HUES64 (cell line): ENCODE results near the gene TMEM235.
"Not testable (repeated sequence)": the region's sequence is repeated elsewhere in the genome, so short reads cannot be mapped to it uniquely, and the experiment has no call there.

ENCODE experiments used
- H3K27ac ChIP-seq: 2 replicates; pipeline ENCODE4 v1.7.0; 2013; ENCODE audit warnings: low read depth, low read length, inconsistent platforms
- H3K27me3 ChIP-seq: 2 replicates; pipeline ENCODE4 v1.6.1; 2013; ENCODE audit warnings: mild to moderate bottlenecking, low read length; ENCODE audit not compliant: insufficient read depth
- H3K36me3 ChIP-seq: 2 replicates; pipeline ENCODE4 v1.6.1; 2013; ENCODE audit warnings: mild to moderate bottlenecking, low read length; ENCODE audit not compliant: insufficient read depth
- H3K4me1 ChIP-seq: 2 replicates; pipeline ENCODE4 v1.6.1; 2013; ENCODE audit warnings: mild to moderate bottlenecking, low read length, moderate library complexity; ENCODE audit not compliant: insufficient read depth
- H3K4me3 ChIP-seq: 2 replicates; pipeline ENCODE4 v1.5.1; 2013; ENCODE audit warnings: mild to moderate bottlenecking, low read length, moderate library complexity
- H3K9ac ChIP-seq: 2 replicates; pipeline ENCODE4 v1.6.1; 2013; ENCODE audit warnings: mild to moderate bottlenecking, low read depth, low read length
- H3K9me3 ChIP-seq: 2 replicates; pipeline ENCODE4 v1.6.1; 2013; ENCODE audit warnings: low read depth, low read length; ENCODE audit not compliant: insufficient read depth
- WGBS: fragments of 150-250, 120-280 bp; methylation state at CpG from one replicate; pipeline ENCODE4 v1.1.7; 2013; ENCODE audit warnings: missing lambda C conversion rate; 5-methylcytosine and 5-hydroxymethylcytosine counted together

The TMEM235 gene

GRCh38 chr17:78251773-78252103, 20.3 kb downstream of the TMEM235 start:
- Histone ChIP-seq H3K9ac (no peak overlapping the region), H3K9me3 (no peaks in the 10 kb centered on the region), H3K27me3 (no peaks in the 10 kb centered on the region), H3K27ac (no peak overlapping the region), H3K4me1 (peaks cover 11% of the 10 kb centered on the region; the same call in 1 of the 2 replicates), H3K4me3 (no peak overlapping the region), H3K36me3 (no peaks in the 10 kb centered on the region)
- WGBS = 82% methylated on average over 5 of the region's 6 CpGs

GRCh38 chr17:78252111-78252634, 20.7 kb downstream of the TMEM235 start:
- H3K36me3 ChIP-seq = no peaks in the 10 kb centered on the region
- WGBS = 89% methylated on average over 12 of the region's 12 CpGs

GRCh38 chr17:78252701-78253635, 21.5 kb downstream of the TMEM235 start:
- H3K9me3 ChIP-seq = no peaks in the 10 kb centered on the region
- H3K4me3 ChIP-seq = no peak overlapping the region
- H3K4me1 ChIP-seq = peaks cover 21% of the 10 kb centered on the region
- WGBS = 88% methylated on average over 15 of the region's 15 CpGs
- no peaks in the 10 kb centered on the region for H3K27me3 ChIP-seq
- H3K36me3 ChIP-seq = no peaks in the 10 kb centered on the region
- no peak overlapping the region for H3K27ac ChIP-seq
- H3K9ac ChIP-seq = no peak overlapping the region

More at GRCh38 chr17:78252111-78252634, 20.7 kb downstream of the TMEM235 start:
- H3K4me1 ChIP-seq = peaks cover 15% of the 10 kb centered on the region; the same call in 1 of the 2 replicates
- H3K9ac ChIP-seq = no peak overlapping the region
- H3K9me3 ChIP-seq = no peaks in the 10 kb centered on the region
- H3K27ac ChIP-seq = no peak overlapping the region
- no peak overlapping the region for H3K4me3 ChIP-seq
- no peaks in the 10 kb centered on the region for H3K27me3 ChIP-seq

DNA sequence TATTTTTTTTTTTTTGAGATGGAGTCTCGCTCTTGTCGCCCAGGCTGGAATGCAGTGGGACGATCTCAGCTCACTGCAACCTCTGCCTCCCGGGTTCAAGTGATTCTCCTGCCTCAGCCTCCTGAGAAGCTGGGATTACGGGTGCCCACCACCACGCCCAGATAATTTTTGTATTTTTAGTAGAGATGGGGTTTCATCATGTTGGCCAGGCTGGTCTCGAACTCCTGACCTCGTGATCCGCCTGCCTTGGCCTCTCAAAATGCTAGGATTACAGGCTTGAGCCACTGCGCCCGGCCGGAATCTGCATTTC, 22.2 kb downstream of the TMEM235 start:
- H3K36me3 ChIP-seq, H3K27me3 ChIP-seq, H3K9me3 ChIP-seq, H3K27ac ChIP-seq: not testable (repeated sequence)
- H3K4me1 ChIP-seq = peaks cover 25% of the 10 kb centered on the region
- WGBS = 87% methylated on average over 12 of the region's 12 CpGs
- peak overlapping the region; percentile 88; the same call in 1 of the 2 replicates for H3K9ac ChIP-seq
- peak overlapping the region; percentile 70 for H3K4me3 ChIP-seq

DNA sequence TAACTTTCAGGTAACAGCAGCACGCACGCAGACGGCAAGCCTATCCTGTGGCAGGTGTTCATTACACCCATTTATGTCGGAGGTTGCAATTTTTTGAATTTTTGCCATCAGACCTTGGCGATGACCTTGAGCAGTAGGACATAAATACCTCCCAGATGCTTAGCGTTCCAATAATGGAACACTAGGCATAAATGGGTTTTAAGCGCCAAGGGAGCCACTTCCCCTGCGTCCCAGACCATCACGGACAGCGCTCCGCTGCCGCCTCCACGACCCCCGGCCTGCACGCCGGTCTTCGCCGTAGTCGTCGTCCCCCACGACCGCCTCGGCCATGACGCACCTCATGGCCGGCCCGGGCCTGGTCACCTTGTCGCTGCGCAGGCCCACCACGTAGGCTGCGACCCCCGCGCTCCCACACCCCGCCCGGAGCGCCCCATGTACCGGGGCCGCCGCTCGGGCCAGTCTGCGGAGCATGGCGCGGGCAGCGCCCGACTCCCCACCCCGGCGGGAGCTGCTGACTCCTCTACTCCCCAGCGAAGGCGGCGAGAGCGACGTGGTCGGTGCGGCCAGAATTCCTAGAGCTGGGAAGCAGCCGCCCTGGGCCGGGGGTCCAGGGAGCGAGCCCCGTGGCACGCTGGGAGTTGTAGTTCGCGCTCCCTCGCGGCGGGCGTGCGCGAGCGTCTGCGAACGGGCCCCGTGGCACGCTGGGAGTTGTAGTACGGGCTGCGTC, 22.7 kb downstream of the TMEM235 start:
- Histone ChIP-seq H3K36me3 (no peaks in the 10 kb centered on the region), H3K4me1 (peaks cover 25% of the 10 kb centered on the region)

GRCh38 chr17:78255029-78255656, 23.7 kb downstream of the TMEM235 start:
- H3K36me3 ChIP-seq = no peaks in the 10 kb centered on the region
- H3K9me3 ChIP-seq = no peaks in the 10 kb centered on the region
- H3K4me3 ChIP-seq = no peak overlapping the region
- WGBS = 94% methylated on average over 18 of the region's 18 CpGs
- no peak overlapping the region for H3K27ac ChIP-seq
- H3K27me3 ChIP-seq = no peaks in the 10 kb centered on the region
- no peak overlapping the region for H3K9ac ChIP-seq
- peaks cover 25% of the 10 kb centered on the region for H3K4me1 ChIP-seq

More for the DNA sequence above, 22.7 kb downstream of the TMEM235 start:
- WGBS = 6% methylated on average over 73 of the region's 73 CpGs
- Histone ChIP-seq H3K9me3 (no peaks in the 10 kb centered on the region), H3K27me3 (no peaks in the 10 kb centered on the region), H3K27ac (peak overlapping the region; percentile 93), H3K9ac (peak overlapping the region; percentile 88), H3K4me3 (peak overlapping the region; percentile 70)

- H3K36me3 ChIP-seq = no peaks in the 10 kb centered on the region
- H3K4me1 ChIP-seq = peaks cover 20% of the 10 kb centered on the region
- no peaks in the 10 kb centered on the region for H3K9me3 ChIP-seq
- H3K27me3 ChIP-seq = no peaks in the 10 kb centered on the region
- H3K9ac ChIP-seq = no peak overlapping the region
- no peak overlapping the region for H3K27ac ChIP-seq
- no peak overlapping the region for H3K4me3 ChIP-seq
- WGBS = 82% methylated on average over 14 of the region's 14 CpGs
Observed at GRCh38 chr17:78255953-78256706, 24.7 kb downstream of the TMEM235 start.

- Histone ChIP-seq H3K9ac (no peak overlapping the region), H3K9me3 (no peaks in the 10 kb centered on the region), H3K4me3 (no peak overlapping the region), H3K27ac (no peak overlapping the region; the same call in 1 of the 2 replicates), H3K27me3 (no peaks in the 10 kb centered on the region), H3K36me3 (no peaks in the 10 kb centered on the region), H3K4me1 (peaks cover 20% of the 10 kb centered on the region)
- 56% methylated on average over 18 of the region's 18 CpGs for WGBS
Observed at GRCh38 chr17:78256707-78257591, 25.5 kb downstream of the TMEM235 start.

DNA sequence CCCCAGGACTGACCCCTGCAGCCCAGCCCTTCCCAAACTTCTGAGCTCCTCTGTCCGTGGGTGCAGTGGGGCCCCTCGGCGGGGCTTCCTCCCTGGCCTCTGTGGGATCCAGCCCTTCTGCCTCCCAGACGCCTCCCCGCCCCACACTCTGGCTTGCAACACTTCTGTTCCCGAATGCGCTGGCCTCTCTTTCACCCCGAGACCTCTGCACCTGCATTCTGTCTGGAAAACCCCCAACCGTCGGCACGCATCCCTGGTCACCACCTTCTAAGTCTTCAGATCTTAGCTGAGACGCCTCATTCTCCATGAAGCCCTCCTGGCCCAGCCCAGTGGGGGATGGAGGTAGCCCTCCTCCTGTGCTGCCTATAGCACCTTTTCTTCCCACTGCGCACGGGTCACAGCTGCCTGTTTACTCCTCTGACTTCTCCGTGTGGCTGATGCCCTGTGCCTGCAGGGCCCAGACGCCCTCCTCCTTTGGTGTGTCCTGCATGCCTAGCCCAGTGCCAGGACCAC, 26.4 kb downstream of the TMEM235 start:
- Histone ChIP-seq H3K4me1 (peaks cover 20% of the 10 kb centered on the region), H3K9me3 (no peaks in the 10 kb centered on the region), H3K36me3 (no peaks in the 10 kb centered on the region), H3K9ac (no peak overlapping the region), H3K27ac (peak overlapping the region; percentile 55; the same call in 1 of the 2 replicates), H3K27me3 (no peaks in the 10 kb centered on the region), H3K4me3 (no peak overlapping the region)
- 48% methylated on average over 16 of the region's 16 CpGs for WGBS
